Hepatocyte (in vitro differentiated cells): ENCODE data around the gene GRID1. TPM values are rescaled to one million over a fixed set of nuclear protein-coding genes. Genes with fewer than 3 reads are reported as not detected.

Experiments used
- DNase-seq: peaks from one replicate; pipeline ENCODE4 v3.0.0-alpha.2; 2016; ENCODE audit warnings: low spot score
- H2AFZ ChIP-seq: fragments of 200-600 bp; sonication (generic); 2 replicates; pipeline ENCODE4 v1.6.0; 2016; ENCODE audit warnings: antibody characterized with exemption, mild to moderate bottlenecking
- H3K27ac ChIP-seq: fragments of 200-600 bp; sonication (generic); 2 replicates; pipeline ENCODE4 v1.5.1; 2016; ENCODE audit warnings: mild to moderate bottlenecking
- H3K27me3 ChIP-seq: fragments of 200-600 bp; sonication (generic); 2 replicates; pipeline ENCODE4 v1.6.1; 2016
- H3K36me3 ChIP-seq: fragments of 200-600 bp; sonication (generic); replicated peaks from 2 replicates; pipeline ENCODE4 v1.5.1; 2016; ENCODE audit warnings: low read depth; ENCODE audit not compliant: insufficient read depth
- H3K4me1 ChIP-seq: fragments of 200-600 bp; sonication (generic); 2 replicates; pipeline ENCODE4 v1.5.1; 2016; ENCODE audit warnings: mild to moderate bottlenecking, moderate library complexity; ENCODE audit not compliant: insufficient read depth
- H3K4me2 ChIP-seq: fragments of 200-600 bp; sonication (generic); 2 replicates; pipeline ENCODE4 v1.6.0; 2016
- H3K4me3 ChIP-seq: fragments of 200-600 bp; sonication (generic); 2 replicates; pipeline ENCODE4 v1.5.1; 2016; ENCODE audit warnings: mild to moderate bottlenecking
- H3K79me2 ChIP-seq: fragments of 200-600 bp; sonication (generic); 2 replicates; pipeline ENCODE4 v1.6.0; 2017; ENCODE audit warnings: mild to moderate bottlenecking
- H3K9me2 ChIP-seq: fragments of 200-600 bp; sonication (generic); replicated peaks from 2 replicates; pipeline ENCODE4 v1.6.0; 2017; ENCODE audit warnings: mild to moderate bottlenecking; ENCODE audit not compliant: insufficient read depth
- H3K9me3 ChIP-seq: fragments of 200-600 bp; sonication (generic); 2 replicates; pipeline ENCODE4 v1.5.1; 2016; ENCODE audit warnings: low read depth, mild to moderate bottlenecking
- H4K20me1 ChIP-seq: fragments of 200-600 bp; sonication (generic); 2 replicates; pipeline ENCODE4 v1.6.0; 2016; ENCODE audit warnings: mild to moderate bottlenecking; ENCODE audit not compliant: insufficient read depth, poor library complexity, severe bottlenecking
- EZH2 ChIP-seq: fragments of 200-600 bp; sonication (generic); IDR thresholded peaks from 2 replicates; pipeline ENCODE4 v1.6.1; 2016; ENCODE audit warnings: antibody characterized with exemption, mild to moderate bottlenecking, borderline replicate concordance
- EZH2phosphoT487 ChIP-seq: fragments of 200-600 bp; sonication (generic); IDR thresholded peaks from one replicate; pipeline ENCODE4 v1.6.1; 2018; ENCODE audit warnings: antibody characterized with exemption, mild to moderate bottlenecking, low read depth, moderate library complexity; ENCODE audit not compliant: unreplicated experiment, severe bottlenecking
- WGBS: methylation state at CpG from one replicate; pipeline ENCODE4 v1.1.6; 2016; ENCODE audit warnings: low lambda C conversion rate; ENCODE audit errors: missing lambda C conversion rate; 5-methylcytosine and 5-hydroxymethylcytosine counted together
- polyA plus RNA-seq: library from polyadenylated mRNA; unstranded; fragments of >200 nt; fragmentation: Nextera tagmentation; extraction: Ambion mirVana; gene quantifications from 2 replicates; pipeline ENCODE4 v1.2.1, GENCODE V29; 2016
- total RNA-seq: library from RNA; depleted of rRNA; stranded (reverse); fragments of >200 nt; gene quantifications from 2 replicates; pipeline ENCODE4 v1.2.3, GENCODE V29; 2014
- TF ChIP-seq, protein P1 (sequence below): fragments of 200-600 bp; sonication (generic); IDR thresholded peaks from 2 replicates; pipeline ENCODE4 v1.5.1; 2016; ENCODE audit warnings: antibody characterized with exemption, mild to moderate bottlenecking; ENCODE audit not compliant: poor library complexity

Gene GRID1
- total and polyA plus RNA-seq, 2 experiments from 2014 or later = 0.07 to 0.37 TPM

DNA sequence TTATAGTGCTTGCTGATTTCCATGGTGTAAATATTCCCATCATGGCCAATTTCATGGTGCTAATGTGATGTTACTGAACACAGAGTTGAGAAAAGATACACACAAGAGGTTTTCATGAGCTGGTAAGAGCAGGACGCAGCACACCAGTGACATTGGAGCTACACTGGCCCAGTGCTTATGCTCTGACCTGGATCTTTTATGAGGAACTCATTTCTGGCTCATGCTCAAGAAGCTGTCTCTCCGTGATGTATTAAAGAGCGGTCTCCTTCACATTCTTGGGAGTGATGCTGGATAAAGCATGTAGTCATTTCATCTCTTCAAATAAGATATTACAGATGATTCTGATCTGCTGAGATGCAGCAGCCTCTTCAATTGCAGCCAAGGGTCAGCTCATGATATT lies 785.2 kb downstream of the GRID1 start:
- Histone ChIP-seq H3K4me3 (no peak overlapping the region), H3K4me2 (no peak overlapping the region), H2AFZ (no peak overlapping the region), H3K9me2 (no peaks in the 10 kb centered on the region), H3K27me3 (no peaks in the 10 kb centered on the region), H3K36me3 (no peaks in the 10 kb centered on the region), H3K27ac (no peak overlapping the region), H3K9me3 (no peaks in the 10 kb centered on the region), H4K20me1 (no peaks in the 10 kb centered on the region), H3K79me2 (no peaks in the 10 kb centered on the region), H3K4me1 (no peaks in the 10 kb centered on the region)
- DNase-seq = no peak
- WGBS = 88% methylated on average over 3 of the region's 3 CpGs
- no peak for TF ChIP-seq EZH2phosphoT487
- TF ChIP-seq EZH2 = no peak
- TF ChIP-seq, protein P1, sequence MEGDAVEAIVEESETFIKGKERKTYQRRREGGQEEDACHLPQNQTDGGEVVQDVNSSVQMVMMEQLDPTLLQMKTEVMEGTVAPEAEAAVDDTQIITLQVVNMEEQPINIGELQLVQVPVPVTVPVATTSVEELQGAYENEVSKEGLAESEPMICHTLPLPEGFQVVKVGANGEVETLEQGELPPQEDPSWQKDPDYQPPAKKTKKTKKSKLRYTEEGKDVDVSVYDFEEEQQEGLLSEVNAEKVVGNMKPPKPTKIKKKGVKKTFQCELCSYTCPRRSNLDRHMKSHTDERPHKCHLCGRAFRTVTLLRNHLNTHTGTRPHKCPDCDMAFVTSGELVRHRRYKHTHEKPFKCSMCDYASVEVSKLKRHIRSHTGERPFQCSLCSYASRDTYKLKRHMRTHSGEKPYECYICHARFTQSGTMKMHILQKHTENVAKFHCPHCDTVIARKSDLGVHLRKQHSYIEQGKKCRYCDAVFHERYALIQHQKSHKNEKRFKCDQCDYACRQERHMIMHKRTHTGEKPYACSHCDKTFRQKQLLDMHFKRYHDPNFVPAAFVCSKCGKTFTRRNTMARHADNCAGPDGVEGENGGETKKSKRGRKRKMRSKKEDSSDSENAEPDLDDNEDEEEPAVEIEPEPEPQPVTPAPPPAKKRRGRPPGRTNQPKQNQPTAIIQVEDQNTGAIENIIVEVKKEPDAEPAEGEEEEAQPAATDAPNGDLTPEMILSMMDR = no peak

GRCh38 chr10:85580585-85580984 lies 786.0 kb downstream of the GRID1 start:
- TF ChIP-seq EZH2 (no peak), EZH2phosphoT487 (no peak)
- TF ChIP-seq, protein P1 = no peak
- H3K27me3 ChIP-seq = no peaks in the 10 kb centered on the region

DNA sequence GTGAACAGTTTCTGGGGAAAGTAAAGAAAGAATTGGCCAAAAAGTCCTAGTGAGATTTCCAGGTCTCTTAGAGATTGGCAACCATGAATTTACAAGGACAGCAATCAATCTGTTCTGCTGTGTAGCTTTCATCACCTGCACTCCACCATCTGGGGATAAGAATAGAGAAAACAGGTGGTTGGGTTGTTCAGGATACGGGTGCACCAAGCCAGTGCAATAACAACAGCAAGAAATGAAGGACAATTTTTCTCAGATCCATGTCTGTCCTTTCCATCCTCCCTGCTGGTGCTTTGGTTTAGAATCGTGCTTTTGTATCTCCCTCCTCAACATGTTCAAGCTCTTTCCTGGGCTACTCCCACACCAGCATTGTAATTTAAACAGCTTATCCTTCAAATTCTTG lies 787.7 kb downstream of the GRID1 start:
- no peak overlapping the region for H3K4me3 ChIP-seq
- no peaks in the 10 kb centered on the region for H4K20me1 ChIP-seq
- no peak overlapping the region for H3K27ac ChIP-seq
- H3K9me3 ChIP-seq = no peaks in the 10 kb centered on the region
- H3K27me3 ChIP-seq = no peaks in the 10 kb centered on the region
- TF ChIP-seq EZH2phosphoT487 (no peak), EZH2 (no peak)
- TF ChIP-seq, protein P1 = no peak
- no peak for DNase-seq
- H3K79me2 ChIP-seq = no peaks in the 10 kb centered on the region
- H2AFZ ChIP-seq = no peak overlapping the region
- no peaks in the 10 kb centered on the region for H3K4me1 ChIP-seq
- H3K36me3 ChIP-seq = no peaks in the 10 kb centered on the region
- WGBS = 66% methylated on average over 2 of the region's 2 CpGs
- no peak overlapping the region for H3K4me2 ChIP-seq
- no peaks in the 10 kb centered on the region for H3K9me2 ChIP-seq

More at GRCh38 chr10:85580585-85580984, 786.0 kb downstream of the GRID1 start:
- H3K4me2 ChIP-seq = no peak overlapping the region
- DNase-seq = no peak
- H3K79me2 ChIP-seq = no peaks in the 10 kb centered on the region
- H3K9me3 ChIP-seq = no peaks in the 10 kb centered on the region
- H3K9me2 ChIP-seq = no peaks in the 10 kb centered on the region
- no peaks in the 10 kb centered on the region for H3K36me3 ChIP-seq
- H3K27ac ChIP-seq = no peak overlapping the region
- H3K4me3 ChIP-seq = no peak overlapping the region
- H4K20me1 ChIP-seq = no peaks in the 10 kb centered on the region
- no peak overlapping the region for H2AFZ ChIP-seq
- 79% methylated on average over 2 of the region's 2 CpGs for WGBS
- no peaks in the 10 kb centered on the region for H3K4me1 ChIP-seq

DNA sequence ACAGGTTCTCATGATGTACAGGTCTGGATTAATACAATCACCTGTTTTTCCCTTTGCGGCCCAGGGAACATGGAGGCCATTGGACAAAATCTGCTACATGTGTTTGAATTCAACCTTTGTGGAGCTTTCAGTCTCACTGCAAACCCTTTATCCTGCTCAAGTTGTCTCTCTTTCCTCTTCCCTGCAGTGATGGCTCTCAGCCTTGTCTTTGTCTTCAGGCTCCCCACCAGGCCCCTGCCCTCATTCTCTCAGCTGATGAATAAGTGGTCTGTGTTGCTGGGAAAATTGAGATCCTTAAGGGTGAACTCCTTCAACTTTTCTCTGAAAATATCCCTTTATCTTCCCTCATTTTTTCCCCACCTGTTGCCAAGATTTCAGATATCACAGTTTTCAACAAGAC lies 791.2 kb downstream of the GRID1 start:
- H3K4me2 ChIP-seq = no peak overlapping the region
- TF ChIP-seq, protein P1 = no peak
- TF ChIP-seq EZH2phosphoT487 = no peak
- TF ChIP-seq EZH2 = no peak
- H3K27me3 ChIP-seq = no peaks in the 10 kb centered on the region
- no peaks in the 10 kb centered on the region for H3K36me3 ChIP-seq
- H2AFZ ChIP-seq = no peak overlapping the region
- no peaks in the 10 kb centered on the region for H3K79me2 ChIP-seq
- H4K20me1 ChIP-seq = no peaks in the 10 kb centered on the region
- H3K9me2 ChIP-seq = no peaks in the 10 kb centered on the region
- H3K4me3 ChIP-seq = no peak overlapping the region
- no peak for DNase-seq
- H3K9me3 ChIP-seq = no peaks in the 10 kb centered on the region
- 92% methylated on average over 1 of the region's 1 CpG for WGBS
- no peaks in the 10 kb centered on the region for H3K4me1 ChIP-seq
- no peak overlapping the region for H3K27ac ChIP-seq
